ENCODE data around the gene RBP5.

Gene RBP5

DNA sequence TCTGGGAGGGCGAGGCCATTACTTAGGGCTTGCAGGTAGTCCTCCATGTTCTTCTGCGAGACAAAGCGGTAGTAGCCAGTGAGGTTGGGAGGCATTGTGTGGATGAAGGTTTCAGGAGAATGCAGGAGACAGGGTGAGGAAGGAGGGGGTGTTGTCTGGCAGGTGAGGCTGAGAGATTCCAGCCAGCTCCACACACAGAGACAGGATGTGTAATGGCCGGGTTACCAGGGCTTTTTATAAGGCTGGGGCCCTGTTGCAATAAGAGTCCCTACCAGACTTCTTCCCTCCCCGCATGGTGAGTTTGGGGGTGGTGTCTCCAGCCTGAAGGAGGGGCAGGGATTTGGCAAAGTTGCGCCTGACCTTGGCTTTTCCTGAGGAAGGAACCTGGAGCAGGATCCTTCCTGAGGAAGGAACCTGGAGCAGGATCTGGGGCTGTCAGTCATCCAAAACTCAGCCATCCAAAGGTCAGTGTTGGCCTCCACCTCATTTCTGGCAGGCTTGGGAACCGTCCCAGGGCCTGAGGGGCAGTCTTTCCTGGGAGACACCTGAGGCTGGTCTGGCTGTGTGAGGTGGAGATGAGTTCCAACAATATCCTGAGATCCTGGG is at the start of gene RBP5:
RBP5 (minus strand) TSS at position 209 of the 606 bp plus-strand sequence; CDS start at position 95, 114 bp downstream.
- no peaks in the 10 kb centered on the region for H3K9me3 Mint-ChIP-seq
- H3K4me1 Mint-ChIP-seq (ENCODE audit: low read depth), result peaks cover 39% of the 10 kb centered on the region
- intact Hi-C loops (cut with micrococcal nuclease), result no loop called here
- peaks cover 72% of the 10 kb centered on the region for H3K27me3 Mint-ChIP-seq
- no peak within 1 kb of the TSS for H3K27ac Mint-ChIP-seq
- H3K36me3 Mint-ChIP-seq (ENCODE audit: low read depth), result no peaks in the 10 kb centered on the region
- peak within 1 kb of the TSS; percentile 48 for H3K4me3 Mint-ChIP-seq

- intact Hi-C loops (cut with micrococcal nuclease), result no loop called here
- H3K4me1 Mint-ChIP-seq (ENCODE audit: low read depth), result no peaks in the 10 kb centered on the region
- peaks cover 10% of the 10 kb centered on the region for H3K27me3 Mint-ChIP-seq
- H3K4me3 Mint-ChIP-seq, result no peak overlapping the region
- no peak overlapping the region for H3K27ac Mint-ChIP-seq
- no peaks in the 10 kb centered on the region for H3K36me3 Mint-ChIP-seq (ENCODE audit: low read depth)
- peaks cover 8% of the 10 kb centered on the region for H3K9me3 Mint-ChIP-seq
These were observed 49.8 kb upstream of the RBP5 start for GRCh38 chr12:7178481-7178880.

- no peak overlapping the region for H3K4me3 Mint-ChIP-seq
These were observed 47.9 kb upstream of the RBP5 start for GRCh38 chr12:7176595-7176994.

DNA sequence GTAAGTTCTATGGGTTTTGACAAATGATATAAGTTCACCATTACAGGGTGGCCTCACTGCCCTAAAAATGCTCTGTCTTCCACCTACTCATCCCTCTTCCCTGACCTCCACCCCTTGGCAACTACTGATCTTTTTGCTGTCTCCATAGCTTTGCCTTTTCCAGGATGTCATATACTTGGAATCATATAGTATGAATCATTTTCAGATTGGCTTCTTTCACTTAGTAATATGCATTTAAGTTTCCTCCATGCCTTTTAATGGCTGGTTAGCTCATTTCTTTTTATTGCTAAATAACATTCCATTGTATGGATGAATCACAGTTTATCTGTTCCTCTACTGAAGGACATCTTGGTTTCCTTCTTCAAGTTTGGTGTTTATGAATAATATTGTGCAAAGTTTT is 46.8 kb upstream of the RBP5 start:
- intact Hi-C loops (cut with micrococcal nuclease), result no loop called here
- no peaks in the 10 kb centered on the region for H3K36me3 Mint-ChIP-seq (ENCODE audit: low read depth)
- peaks cover 9% of the 10 kb centered on the region for H3K27me3 Mint-ChIP-seq
- H3K4me3 Mint-ChIP-seq, result no peak overlapping the region
- H3K9me3 Mint-ChIP-seq, result peaks cover 26% of the 10 kb centered on the region
- H3K27ac Mint-ChIP-seq, result no peak overlapping the region
- H3K4me1 Mint-ChIP-seq (ENCODE audit: low read depth), result no peaks in the 10 kb centered on the region

More at GRCh38 chr12:7176595-7176994, 47.9 kb upstream of the RBP5 start:
- Mint-ChIP-seq H3K4me1 (ENCODE audit: low read depth) (no peaks in the 10 kb centered on the region), H3K36me3 (ENCODE audit: low read depth) (no peaks in the 10 kb centered on the region), H3K9me3 (peaks cover 18% of the 10 kb centered on the region), H3K27ac (no peak overlapping the region), H3K27me3 (peaks cover 11% of the 10 kb centered on the region)
- intact Hi-C loops (cut with micrococcal nuclease), result no loop called here

DNA sequence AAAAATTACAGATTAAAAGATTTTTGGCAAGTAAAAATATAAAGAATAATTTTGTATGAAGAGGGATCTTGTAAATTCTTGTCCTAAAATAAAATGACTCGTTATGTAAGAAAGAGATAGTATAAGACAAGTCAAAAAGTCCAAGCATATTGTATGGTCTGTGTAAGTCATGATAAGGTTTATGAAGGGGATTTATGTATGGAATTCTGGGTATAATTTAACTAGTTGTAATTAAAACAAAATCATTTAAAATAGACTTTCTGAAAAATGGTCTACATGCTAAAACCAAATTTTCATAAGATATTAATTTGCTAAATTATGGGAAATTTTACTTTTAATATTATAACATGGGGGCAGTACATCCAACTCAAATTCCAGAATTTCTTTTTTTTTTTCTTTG is 43.2 kb upstream of the RBP5 start:
- Mint-ChIP-seq H3K9me3 (peaks cover 63% of the 10 kb centered on the region), H3K36me3 (ENCODE audit: low read depth) (no peaks in the 10 kb centered on the region), H3K4me1 (ENCODE audit: low read depth) (no peaks in the 10 kb centered on the region), H3K27ac (no peak overlapping the region), H3K27me3 (peaks cover 9% of the 10 kb centered on the region), H3K4me3 (no peak overlapping the region)
- intact Hi-C loops (cut with micrococcal nuclease), result no loop called here

GRCh38 chr12:7169951-7170350 is 41.3 kb upstream of the RBP5 start:
- Mint-ChIP-seq H3K27me3 (peaks cover 10% of the 10 kb centered on the region), H3K27ac (no peak overlapping the region), H3K36me3 (ENCODE audit: low read depth) (no peaks in the 10 kb centered on the region), H3K9me3 (peaks cover 58% of the 10 kb centered on the region), H3K4me1 (ENCODE audit: low read depth) (no peaks in the 10 kb centered on the region), H3K4me3 (no peak overlapping the region)
- intact Hi-C loops (cut with micrococcal nuclease), result no loop called here

DNA sequence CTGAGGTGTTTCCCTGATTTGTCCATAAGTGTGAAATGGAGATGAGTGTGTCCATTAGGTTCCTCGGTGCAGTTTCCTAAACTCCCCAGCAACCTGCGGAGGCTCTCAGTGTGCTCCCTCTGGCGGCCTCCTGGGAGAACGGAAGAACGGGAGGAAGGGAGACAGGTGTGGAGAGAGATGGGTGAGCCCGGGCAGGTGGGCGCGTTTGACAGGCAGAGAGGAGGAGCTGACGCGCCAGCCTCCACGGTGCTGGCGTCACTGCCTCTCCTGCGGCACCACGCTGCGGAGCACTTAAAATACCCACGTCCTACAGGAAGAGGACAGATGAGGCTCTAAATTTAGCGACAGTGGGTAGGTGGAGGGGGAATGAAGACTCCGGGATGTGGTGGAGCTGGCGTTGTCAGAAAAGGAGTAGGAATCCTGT is 34.0 kb upstream of the RBP5 start:
- Mint-ChIP-seq H3K4me3 (no peak overlapping the region), H3K27ac (no peak overlapping the region), H3K27me3 (peaks cover 27% of the 10 kb centered on the region), H3K4me1 (ENCODE audit: low read depth) (peaks cover 6% of the 10 kb centered on the region), H3K36me3 (ENCODE audit: low read depth) (no peaks in the 10 kb centered on the region), H3K9me3 (peaks cover 12% of the 10 kb centered on the region)
- intact Hi-C loops (cut with micrococcal nuclease), result no loop called here

DNA sequence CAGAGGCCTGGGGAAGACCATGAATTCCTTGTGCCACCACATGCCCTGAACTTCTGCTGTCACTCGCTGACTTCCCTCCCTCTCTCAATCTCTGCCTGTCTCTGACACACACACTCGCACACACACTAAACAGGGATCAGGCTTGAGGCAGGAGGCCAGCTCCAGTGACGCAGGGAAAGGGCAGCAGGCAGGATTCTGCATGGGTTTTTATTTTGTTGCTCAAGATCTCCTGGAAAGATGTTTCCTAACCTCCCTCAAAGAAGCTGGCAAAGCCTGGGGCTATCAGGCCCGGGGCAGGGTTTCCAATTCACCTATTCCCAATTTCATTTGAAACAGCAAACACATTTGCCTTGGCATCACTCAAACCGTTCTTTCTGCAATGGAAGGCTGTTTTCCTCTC is 33.1 kb upstream of the RBP5 start:
- Mint-ChIP-seq H3K4me1 (ENCODE audit: low read depth) (peaks cover 6% of the 10 kb centered on the region), H3K4me3 (no peak overlapping the region), H3K9me3 (peaks cover 3% of the 10 kb centered on the region), H3K27me3 (peaks cover 27% of the 10 kb centered on the region), H3K27ac (no peak overlapping the region), H3K36me3 (ENCODE audit: low read depth) (no peaks in the 10 kb centered on the region)
- intact Hi-C loops (cut with micrococcal nuclease), result no loop called here

GRCh38 chr12:7161327-7161726 is 32.6 kb upstream of the RBP5 start:
- Mint-ChIP-seq H3K4me1 (ENCODE audit: low read depth) (peaks cover 6% of the 10 kb centered on the region), H3K9me3 (no peaks in the 10 kb centered on the region), H3K36me3 (ENCODE audit: low read depth) (no peaks in the 10 kb centered on the region), H3K4me3 (no peak overlapping the region), H3K27ac (no peak overlapping the region), H3K27me3 (peaks cover 27% of the 10 kb centered on the region)
- intact Hi-C loops (cut with micrococcal nuclease), result no loop called here

DNA sequence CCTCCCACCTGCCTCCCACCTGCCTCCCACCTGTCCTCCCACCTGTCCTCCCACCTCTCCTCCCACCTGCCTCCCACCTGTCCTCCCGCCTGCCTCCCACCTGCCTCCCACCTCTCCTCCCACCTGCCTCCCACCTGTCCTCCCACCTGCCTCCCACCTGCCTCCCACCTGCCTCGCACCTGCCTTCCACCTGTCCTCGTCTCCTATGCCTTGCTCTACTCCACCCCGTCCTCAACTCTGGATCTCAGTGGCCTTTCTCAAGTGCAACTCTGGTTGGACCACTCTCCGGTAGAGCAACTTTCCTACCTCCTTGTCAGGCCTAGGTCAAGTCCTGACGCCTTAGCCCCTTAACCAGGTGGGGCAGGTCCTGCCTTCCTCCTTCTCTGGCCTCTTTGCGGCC is 31.5 kb upstream of the RBP5 start:
- H3K36me3 Mint-ChIP-seq (ENCODE audit: low read depth), result no peaks in the 10 kb centered on the region
- peaks cover 24% of the 10 kb centered on the region for H3K27me3 Mint-ChIP-seq
- peaks cover 6% of the 10 kb centered on the region for H3K4me1 Mint-ChIP-seq (ENCODE audit: low read depth)
- H3K4me3 Mint-ChIP-seq, result no peak overlapping the region
- intact Hi-C loops (cut with micrococcal nuclease), result no loop called here
- H3K9me3 Mint-ChIP-seq, result no peaks in the 10 kb centered on the region
- no peak overlapping the region for H3K27ac Mint-ChIP-seq

DNA sequence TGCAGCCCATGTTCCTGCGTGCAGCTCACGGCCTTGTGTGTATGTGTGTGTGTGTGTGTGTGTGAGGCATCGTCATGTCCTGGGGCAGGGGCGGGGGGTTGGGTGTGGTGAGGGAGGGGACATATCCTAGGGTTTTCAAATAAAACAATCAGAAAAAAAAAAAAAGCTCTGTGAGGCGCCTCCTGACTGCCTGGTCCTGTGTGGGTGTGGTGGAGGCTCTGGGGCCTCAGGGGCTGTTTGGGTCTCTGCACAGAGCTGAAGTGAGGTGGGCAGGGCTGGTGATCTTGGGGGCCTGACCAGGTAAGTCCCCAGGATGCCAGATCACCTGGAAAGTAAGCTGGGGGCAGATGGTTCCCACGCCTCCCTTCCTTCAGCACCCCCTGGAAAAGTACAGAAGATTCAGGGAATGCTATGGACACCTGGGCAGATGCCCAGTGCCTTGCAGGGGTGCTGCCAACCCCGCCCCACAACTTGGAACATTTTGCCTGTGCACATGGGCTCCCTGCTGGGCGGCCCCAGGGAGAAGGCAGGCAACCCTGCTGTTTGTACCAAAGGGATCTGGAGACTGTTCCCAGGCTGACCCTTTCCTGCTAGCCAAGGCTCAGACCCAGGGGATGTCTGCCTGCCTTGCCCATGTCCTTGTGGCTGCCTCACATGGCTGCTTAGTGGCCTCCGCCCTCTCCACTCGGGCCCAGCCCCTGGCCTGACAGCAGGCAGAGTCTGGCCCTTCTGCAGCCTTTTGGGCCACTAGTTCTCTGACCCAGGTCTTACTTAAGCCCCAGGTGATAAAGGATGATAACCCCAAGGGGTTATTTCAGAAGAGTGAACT is 30.3 kb upstream of the RBP5 start:
- no peaks in the 10 kb centered on the region for H3K36me3 Mint-ChIP-seq (ENCODE audit: low read depth)
- intact Hi-C loops (cut with micrococcal nuclease), result no loop called here
- H3K4me1 Mint-ChIP-seq (ENCODE audit: low read depth), result peaks cover 6% of the 10 kb centered on the region
- H3K4me3 Mint-ChIP-seq, result no peak overlapping the region
- H3K9me3 Mint-ChIP-seq, result no peaks in the 10 kb centered on the region
- H3K27me3 Mint-ChIP-seq, result peaks cover 24% of the 10 kb centered on the region
- H3K27ac Mint-ChIP-seq, result no peak overlapping the region

GRCh38 chr12:7157391-7157790 is 28.7 kb upstream of the RBP5 start:
- Mint-ChIP-seq H3K9me3 (no peaks in the 10 kb centered on the region), H3K4me3 (no peak overlapping the region), H3K4me1 (ENCODE audit: low read depth) (no peaks in the 10 kb centered on the region), H3K27me3 (peaks cover 11% of the 10 kb centered on the region), H3K27ac (no peak overlapping the region), H3K36me3 (ENCODE audit: low read depth) (no peaks in the 10 kb centered on the region)
- intact Hi-C loops (cut with micrococcal nuclease), result no loop called here

DNA sequence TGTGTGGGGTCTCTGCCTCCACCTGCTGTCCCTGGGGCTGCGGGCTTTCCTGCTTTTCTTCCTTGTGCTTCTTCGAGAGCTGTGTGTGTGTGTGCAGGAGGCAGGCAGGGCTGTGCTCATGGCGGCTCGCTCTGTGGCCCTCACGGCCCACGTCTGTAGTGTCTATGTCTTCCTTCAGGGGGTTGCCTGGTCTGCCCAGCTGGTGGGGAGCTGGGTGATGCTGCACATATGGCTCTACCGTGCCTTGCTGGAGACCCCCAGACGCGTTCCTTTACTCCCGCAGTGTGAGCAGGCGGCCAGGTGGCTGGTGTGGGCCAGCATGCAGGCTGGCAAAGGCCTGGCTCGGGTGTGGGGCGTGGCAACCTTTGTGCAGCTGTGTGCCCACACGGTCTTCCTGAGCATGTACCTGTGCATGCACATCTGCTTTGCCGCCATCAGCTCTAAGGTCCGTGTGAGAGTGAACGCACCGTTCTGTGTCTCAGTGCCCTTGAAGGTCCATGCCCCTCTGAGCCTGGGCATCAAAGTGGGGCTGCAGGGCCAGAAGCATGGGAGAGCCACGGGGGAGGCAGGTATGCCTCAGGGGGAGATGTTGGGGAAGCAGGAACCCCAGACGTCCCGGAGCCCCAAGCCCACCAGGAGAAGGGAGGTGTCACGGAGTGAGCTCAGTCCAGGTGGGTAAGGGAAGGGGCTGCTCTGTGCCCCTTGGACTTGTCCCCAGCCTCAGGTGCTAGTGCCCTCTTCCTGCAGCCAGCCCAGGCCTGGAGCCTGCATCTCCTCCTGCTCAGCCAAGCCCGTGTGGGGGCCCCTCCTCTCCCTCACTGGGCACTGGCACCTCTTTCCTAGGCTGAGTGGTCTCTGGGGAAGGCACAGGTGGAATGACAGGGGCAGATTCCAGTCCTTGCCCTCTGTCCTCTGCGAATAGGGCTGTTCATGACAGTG is 27.8 kb upstream of the RBP5 start:
- H3K36me3 Mint-ChIP-seq (ENCODE audit: low read depth), result no peaks in the 10 kb centered on the region
- peaks cover 3% of the 10 kb centered on the region for H3K27me3 Mint-ChIP-seq
- H3K9me3 Mint-ChIP-seq, result no peaks in the 10 kb centered on the region
- no peak overlapping the region for H3K27ac Mint-ChIP-seq
- H3K4me1 Mint-ChIP-seq (ENCODE audit: low read depth), result no peaks in the 10 kb centered on the region
- intact Hi-C loops (cut with micrococcal nuclease), result no loop called here
- no peak overlapping the region for H3K4me3 Mint-ChIP-seq

All from dendritic cell treated with granulocyte-macrophage colony-stimulating factor and Interleukin-4, amounts not matched to agents 40 ng/mL and 50 ng/mL, for 4 days (primary cell).